IPS-20b (cell line): ENCODE measurements around the gene RBM46.
"Not testable (repeated sequence)": the region's sequence is repeated elsewhere in the genome, so short reads cannot be mapped to it uniquely, and the experiment has no call there.

ENCODE experiments used
- H3K27ac ChIP-seq: one replicate; pipeline ENCODE4 v1.5.1; 2013; ENCODE audit warnings: low read length
- H3K27me3 ChIP-seq: 2 replicates; pipeline ENCODE4 v1.6.1; 2013; ENCODE audit warnings: mild to moderate bottlenecking, low read length, inconsistent platforms; ENCODE audit not compliant: insufficient read depth
- H3K36me3 ChIP-seq: 2 replicates; pipeline ENCODE4 v1.6.1; 2013; ENCODE audit warnings: low read depth, mild to moderate bottlenecking, inconsistent platforms, low read length, moderate library complexity; ENCODE audit not compliant: insufficient read depth
- H3K4me1 ChIP-seq: 2 replicates; pipeline ENCODE4 v1.6.1; 2013; ENCODE audit warnings: mild to moderate bottlenecking, control low read depth, inconsistent platforms, low read length, moderate library complexity; ENCODE audit not compliant: insufficient read depth
- H3K4me3 ChIP-seq: 2 replicates; pipeline ENCODE4 v1.5.1; 2013; ENCODE audit warnings: mild to moderate bottlenecking, low read length, inconsistent platforms
- H3K9ac ChIP-seq: 2 replicates; pipeline ENCODE4 v1.6.1; 2013; ENCODE audit warnings: low read depth, mild to moderate bottlenecking, inconsistent platforms, low read length, moderate library complexity
- H3K9me3 ChIP-seq: 2 replicates; pipeline ENCODE4 v1.6.1; 2013; ENCODE audit warnings: mild to moderate bottlenecking, low read depth, low read length, inconsistent platforms; ENCODE audit not compliant: insufficient read depth

RBM46 gene

DNA sequence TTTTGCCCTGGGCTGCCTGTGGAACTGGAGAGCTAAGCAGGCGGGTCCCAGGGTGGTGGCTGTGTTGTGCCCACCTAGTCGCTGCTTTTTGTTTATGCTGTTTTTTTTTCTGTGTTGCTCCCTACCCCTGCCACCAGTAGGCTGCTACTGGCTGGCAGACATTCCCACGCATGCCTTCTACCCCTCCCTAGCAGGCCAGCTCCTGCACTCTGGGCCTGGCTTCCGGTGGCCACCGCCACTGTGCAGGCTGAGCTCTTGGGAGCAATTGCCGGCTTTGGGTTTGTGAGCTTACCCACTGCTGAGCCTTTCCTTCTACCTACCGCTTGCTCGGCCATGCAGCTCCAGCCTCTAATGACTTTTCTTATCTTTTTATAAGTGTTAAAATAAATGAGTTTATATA is 57.6 kb downstream of the RBM46 start:
- Histone ChIP-seq H3K9me3 (no peaks in the 10 kb centered on the region), H3K36me3 (no peaks in the 10 kb centered on the region), H3K4me1 (no peaks in the 10 kb centered on the region), H3K4me3 (no peak overlapping the region), H3K9ac (no peak overlapping the region), H3K27me3 (no peaks in the 10 kb centered on the region), H3K27ac (no peak overlapping the region)

DNA sequence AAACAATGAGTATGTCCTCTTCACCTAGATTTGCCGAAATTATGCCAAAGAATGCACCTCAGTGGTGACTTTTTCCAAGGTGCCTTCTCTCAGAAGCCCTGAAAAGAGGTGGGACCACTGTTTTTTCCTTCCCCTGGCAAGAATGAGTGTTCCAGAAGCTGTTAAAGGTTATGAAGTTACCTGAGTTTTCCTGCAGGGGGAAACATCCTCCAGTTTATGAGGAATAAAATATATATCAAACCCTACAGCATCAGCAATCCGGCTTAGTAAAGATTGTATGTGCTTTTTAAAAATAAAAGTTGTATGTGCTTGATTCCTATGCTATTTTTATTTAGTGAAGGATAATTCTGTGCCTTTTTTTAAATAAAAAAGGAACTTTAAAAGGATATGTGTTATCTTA is 73.3 kb downstream of the RBM46 start:
- Histone ChIP-seq H3K36me3 (no peaks in the 10 kb centered on the region), H3K27me3 (no peaks in the 10 kb centered on the region), H3K27ac (no peak overlapping the region), H3K9ac (no peak overlapping the region), H3K9me3 (no peaks in the 10 kb centered on the region), H3K4me1 (no peaks in the 10 kb centered on the region), H3K4me3 (no peak overlapping the region)

DNA sequence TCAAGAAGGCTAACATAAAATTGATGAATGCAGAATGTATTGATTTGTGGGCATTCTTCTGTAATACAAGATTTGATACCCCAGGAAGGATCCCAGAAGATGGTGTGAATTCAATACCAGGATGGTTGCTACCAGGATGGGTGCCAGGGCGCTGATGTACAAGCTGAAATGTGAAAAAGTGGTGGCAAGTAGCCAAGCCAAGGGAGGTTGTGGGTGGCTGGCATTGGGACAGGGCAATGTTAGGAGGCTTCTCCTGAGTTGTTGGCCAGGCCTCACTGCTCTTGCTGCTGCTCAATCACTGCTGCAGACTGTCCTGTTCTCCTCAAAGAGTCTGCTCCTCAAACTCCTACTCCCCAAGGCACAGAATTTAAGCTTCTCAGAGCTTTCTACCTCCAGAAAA is 77.1 kb downstream of the RBM46 start:
- Histone ChIP-seq H3K4me3 (no peak overlapping the region), H3K9ac (no peak overlapping the region), H3K4me1 (no peaks in the 10 kb centered on the region)

DNA sequence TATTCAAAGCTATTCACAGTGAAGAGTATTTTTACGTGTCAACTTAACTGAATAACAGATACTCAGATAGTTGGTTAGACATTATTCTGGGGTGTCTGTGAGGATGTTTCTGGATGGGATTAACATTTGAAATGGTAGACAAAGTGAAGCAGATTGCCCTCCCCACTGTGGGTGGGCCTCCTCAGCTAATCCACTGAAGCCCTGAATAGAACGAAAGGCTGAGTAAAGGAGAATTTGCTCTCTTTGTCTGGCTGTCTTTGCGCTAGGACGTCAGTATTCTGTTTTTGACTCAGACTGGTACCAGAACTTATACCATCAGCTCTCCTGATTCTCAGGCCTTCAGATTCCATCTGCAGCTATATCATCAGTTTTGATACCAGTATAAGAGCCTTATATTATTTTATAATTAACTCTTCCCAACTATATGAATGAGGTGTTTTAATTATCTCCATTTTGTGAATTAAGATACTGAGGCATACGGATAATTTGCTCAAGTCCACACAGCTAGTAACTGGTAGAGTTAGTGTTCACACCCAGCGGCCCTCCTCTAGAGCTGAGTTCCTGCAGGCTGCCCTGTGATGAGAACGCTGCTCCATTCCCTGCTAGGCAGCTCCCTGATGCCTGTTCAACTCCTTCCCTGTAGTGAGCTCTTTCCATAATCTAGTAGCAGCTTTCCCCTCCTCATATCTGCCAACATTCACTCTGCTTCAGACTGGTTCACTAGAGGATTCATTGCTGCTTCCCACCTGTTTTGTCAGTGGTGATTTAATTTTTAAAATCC is 87.5 kb downstream of the RBM46 start:
- H3K9ac ChIP-seq, result no peak overlapping the region
- H3K4me1 ChIP-seq, result peaks cover 29% of the 10 kb centered on the region; the same call in 1 of the 2 replicates
- H3K27me3 ChIP-seq, result no peaks in the 10 kb centered on the region
- H3K4me3 ChIP-seq, result no peak overlapping the region
- no peak overlapping the region for H3K27ac ChIP-seq
- no peaks in the 10 kb centered on the region for H3K36me3 ChIP-seq
- peaks cover 10% of the 10 kb centered on the region for H3K9me3 ChIP-seq

More for the DNA sequence above, 77.1 kb downstream of the RBM46 start:
- H3K27ac ChIP-seq, result no peak overlapping the region
- H3K36me3 ChIP-seq, result no peaks in the 10 kb centered on the region
- H3K27me3 ChIP-seq, result no peaks in the 10 kb centered on the region
- peaks cover 15% of the 10 kb centered on the region for H3K9me3 ChIP-seq

DNA sequence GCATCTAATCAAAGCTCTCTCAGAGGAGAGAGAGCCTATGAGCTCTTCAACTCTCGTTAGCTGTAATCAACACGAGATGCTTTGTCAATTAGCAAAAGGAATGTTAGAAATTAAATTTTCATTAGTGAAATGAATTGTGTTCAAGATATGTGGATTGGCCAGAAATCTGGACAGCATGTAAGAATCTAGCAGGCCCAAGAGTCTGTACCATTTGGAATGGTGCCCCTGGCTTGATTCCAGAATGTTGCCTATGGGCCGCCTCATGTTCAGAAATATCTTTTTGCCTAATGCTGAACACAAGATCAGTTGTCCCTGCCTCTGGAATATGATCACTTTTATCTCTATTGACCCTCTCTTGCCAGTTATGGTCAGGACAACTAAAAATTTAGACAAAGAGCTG is 88.2 kb downstream of the RBM46 start:
- H3K9ac ChIP-seq, result no peak overlapping the region
- H3K4me1 ChIP-seq, result peaks cover 29% of the 10 kb centered on the region; the same call in 1 of the 2 replicates
- H3K36me3 ChIP-seq, result no peaks in the 10 kb centered on the region
- no peak overlapping the region for H3K27ac ChIP-seq
- no peaks in the 10 kb centered on the region for H3K27me3 ChIP-seq
- H3K9me3 ChIP-seq, result peaks cover 17% of the 10 kb centered on the region
- H3K4me3 ChIP-seq, result no peak overlapping the region

DNA sequence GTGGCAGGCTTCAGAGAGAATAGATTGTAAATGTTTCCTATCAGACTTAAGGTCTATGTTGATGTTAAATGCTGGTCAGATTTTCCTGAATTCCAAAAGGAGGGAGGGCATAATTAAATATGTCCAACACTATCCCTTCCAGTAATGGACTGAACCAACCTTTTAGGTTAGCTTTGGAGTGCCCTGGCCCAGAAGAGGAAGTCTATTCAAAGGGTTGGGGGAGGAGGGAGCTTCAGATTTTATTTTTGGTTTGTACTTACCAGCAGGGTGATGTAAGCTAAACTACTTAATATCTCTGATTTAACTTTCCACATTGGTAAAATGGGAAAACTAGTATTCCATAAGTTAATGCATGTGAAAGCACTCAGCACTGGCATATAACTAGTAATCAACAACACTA is 91.1 kb downstream of the RBM46 start:
- Histone ChIP-seq H3K36me3 (no peaks in the 10 kb centered on the region), H3K27me3 (no peaks in the 10 kb centered on the region), H3K4me3 (0 out of 2 replicates have a peak overlapping the region, but pooled peaks have one; percentile 30), H3K9me3 (peaks cover 38% of the 10 kb centered on the region), H3K4me1 (peaks cover 29% of the 10 kb centered on the region; the same call in 1 of the 2 replicates), H3K9ac (no peak overlapping the region), H3K27ac (no peak overlapping the region)

DNA sequence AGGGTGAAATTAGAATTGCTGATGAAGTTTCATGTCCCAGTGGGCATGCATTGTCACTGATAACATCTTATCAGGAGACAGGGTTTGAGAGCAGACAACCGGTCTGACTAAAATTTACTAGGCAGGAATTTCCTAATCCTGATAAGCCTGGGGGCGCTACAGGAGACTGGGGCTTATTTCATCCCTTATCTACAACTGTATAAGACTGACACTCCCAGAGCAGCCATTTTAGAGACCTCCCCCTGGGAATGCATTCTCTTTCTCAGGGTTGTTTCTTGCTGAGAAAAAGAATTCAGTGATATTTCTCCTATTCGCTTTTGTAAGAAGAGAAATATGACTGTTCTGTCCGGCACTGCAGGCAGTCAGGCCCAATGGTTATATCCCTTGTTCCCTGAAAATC is 93.0 kb downstream of the RBM46 start:
- not testable (repeated sequence) for H3K36me3 ChIP-seq, H3K27ac ChIP-seq, H3K27me3 ChIP-seq, H3K4me3 ChIP-seq, H3K9ac ChIP-seq
- peaks cover 17% of the 10 kb centered on the region; the same call in 1 of the 2 replicates for H3K4me1 ChIP-seq
- H3K9me3 ChIP-seq, result peaks cover 38% of the 10 kb centered on the region

DNA sequence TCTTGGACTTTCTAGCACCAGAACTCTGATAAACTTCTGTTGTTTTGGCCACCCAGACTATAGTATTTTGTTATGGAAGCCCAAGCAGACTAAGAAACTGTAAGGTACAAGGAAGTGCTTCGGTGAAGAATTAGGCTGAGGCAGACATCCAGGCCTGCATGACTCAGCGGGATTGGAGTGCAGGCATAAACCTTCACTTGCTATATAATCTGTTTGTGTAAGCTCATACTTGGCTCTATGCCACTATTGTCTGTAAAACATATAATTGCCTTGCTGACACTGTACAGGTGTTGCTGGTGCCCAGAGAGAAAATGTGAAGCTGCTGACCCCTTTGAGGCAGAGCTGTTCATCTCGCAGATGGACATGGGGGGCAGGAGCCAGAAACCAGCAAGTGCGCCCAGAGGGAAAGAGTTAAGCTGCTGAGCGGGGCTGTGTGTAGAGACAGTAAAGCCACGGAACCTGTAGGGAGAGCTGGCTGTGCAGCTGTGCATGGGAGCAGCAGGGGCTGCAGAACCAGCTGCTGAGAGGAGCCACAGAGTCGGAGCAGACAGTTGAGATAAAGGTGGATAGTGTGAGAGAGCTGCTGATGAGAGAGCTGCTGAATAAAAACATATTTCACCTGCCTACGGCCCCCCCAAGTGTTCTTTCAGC is 96.2 kb downstream of the RBM46 start:
- peaks cover under 1% of the 10 kb centered on the region; the same call in 1 of the 2 replicates for H3K4me1 ChIP-seq
- no peaks in the 10 kb centered on the region for H3K27me3 ChIP-seq
- no peak overlapping the region for H3K27ac ChIP-seq
- no peaks in the 10 kb centered on the region for H3K36me3 ChIP-seq
- H3K9me3 ChIP-seq, result peaks cover 38% of the 10 kb centered on the region
- no peak overlapping the region for H3K4me3 ChIP-seq
- H3K9ac ChIP-seq, result no peak overlapping the region
